Natural killer cell treated with Interleukin-12 subunit alpha and Interleukin-12 subunit beta and Interleukin-15 and Interleukin-18, amount 100 ng/mL, for 72 hours (primary cell): ENCODE measurements around the gene S100A8. TPM values are rescaled to one million over a fixed set of nuclear protein-coding genes. Genes with fewer than 3 reads are reported as not detected.

Experiments used
- total RNA-seq, 2 donors: library from RNA; stranded (reverse); gene quantifications; one replicate each; pipeline ENCODE4 v1.2.3, GENCODE V29; 2022

S100A8 gene
- total RNA-seq, 2 donors from 2014 or later: 1.8 TPM; not detected in 1

Other genes starting within 250 kb of the S100A8 start
- not detected for gene SPRR2G, start 240.2 kb downstream of the S100A8 start, total RNA-seq
- gene LELP1, start 187.6 kb downstream of the S100A8 start, total RNA-seq: not detected
- gene PRR9, start 173.5 kb downstream of the S100A8 start, total RNA-seq: not detected
- gene LORICRIN, start 131.4 kb downstream of the S100A8 start, total RNA-seq: not detected
- not detected for gene PGLYRP3, start 78.1 kb downstream of the S100A8 start, total RNA-seq
- not detected for gene PGLYRP4, start 42.2 kb downstream of the S100A8 start, total RNA-seq
- gene S100A9, start 33.2 kb downstream of the S100A8 start, total RNA-seq: 10 to 100 TPM in 1 of 2 donors, 1 to 10 TPM in 1; 4.8 to 13.7 TPM
- gene S100A12, start 15.5 kb downstream of the S100A8 start, total RNA-seq: not detected
- gene S100A7A, start 25.4 kb upstream of the S100A8 start, total RNA-seq: not detected
- not detected for gene S100A7, start 69.6 kb upstream of the S100A8 start, total RNA-seq
- 100 to 1,000 TPM in 1 of 2 donors, 10 to 100 TPM in 1; 90.9 to 106 TPM for gene S100A6, start 144.9 kb upstream of the S100A8 start, total RNA-seq
- not detected for gene S100A5, start 149.9 kb upstream of the S100A8 start, total RNA-seq
- 100 to 1,000 TPM in 1 of 2 donors, 10 to 100 TPM in 1; 85.4 to 124 TPM for gene S100A4, start 154.7 kb upstream of the S100A8 start, total RNA-seq
- not detected for gene S100A3, start 158.2 kb upstream of the S100A8 start, total RNA-seq
- under 1 TPM in 1 of 2 donors, not detected in 1; 0.48 TPM for gene S100A2, start 174.8 kb upstream of the S100A8 start, total RNA-seq
- not detected for gene S100A16, start 222.1 kb upstream of the S100A8 start, total RNA-seq
- gene S100A14, start 225.3 kb upstream of the S100A8 start, total RNA-seq: not detected
- gene S100A13, start 236.4 kb upstream of the S100A8 start, total RNA-seq: 10 to 100 TPM in 1 of 2 donors, 1 to 10 TPM in 1; 5.0 to 10.3 TPM
- not detected for gene S100A1, start 237.4 kb upstream of the S100A8 start, total RNA-seq
- 10 to 100 TPM; 82.1 to 96.8 TPM for gene CHTOP, start 243.0 kb upstream of the S100A8 start, total RNA-seq